Endothelial cell of umbilical vein (primary cell): Measurements from ENCODE around the gene ACBD6. TPM values are rescaled to one million over a fixed set of nuclear protein-coding genes. Genes with fewer than 3 reads are reported as not detected.

ENCODE experiments used
- BruUV-seq: library from RNA; stranded (reverse); fragments of 400-500 nt; replicated peaks from 2 replicates; lab custom pipeline; 2021; lab: Mats Ljungman, UMichigan
- CTCF ChIA-PET: fragments of 300-600, 350-600 bp; sonication (Branson Sonifier 250); formaldehyde crosslinking; loops from one replicate; lab custom pipeline; 2021; ENCODE audit warnings: antibody characterized with exemption, inconsistent platforms; lab: Charles Lee
- POLR2A ChIA-PET: fragments of 300-600, 350-600 bp; sonication (Branson Sonifier 250); formaldehyde crosslinking; loops from one replicate; lab custom pipeline; 2021; ENCODE audit warnings: antibody characterized with exemption, inconsistent platforms; lab: Charles Lee
- DNase-seq: peaks from one replicate; pipeline ENCODE4 v3.0.0-alpha.2; 2011; ENCODE audit warnings: low read depth, low spot score
- FAIRE-seq: peaks from 2 replicates; lab custom pipeline; 2011; peaks lifted over from hg19 to GRCh38; lab: Jason Lieb, UNC
- H2AFZ ChIP-seq: 2 replicates; pipeline ENCODE4 v1.6.0; 2012; ENCODE audit warnings: low read depth, low read length, control low read depth, inconsistent platforms
- H3K27ac ChIP-seq: 2 replicates; pipeline ENCODE4 v1.5.1; 2011; ENCODE audit warnings: low read depth, mild to moderate bottlenecking, control low read depth, low read length, moderate library complexity; ENCODE audit not compliant: insufficient read depth
- H3K27me3 ChIP-seq, 2 experiments: 2 replicates each; pipeline versions ENCODE4 v1.6.0 to v1.6.1; 2011; ENCODE audit warnings: low read length in 2 of 2, mixed read lengths in 1 of 2; ENCODE audit not compliant: control insufficient read depth in 2 of 2, insufficient read depth in 2 of 2
- H3K36me3 ChIP-seq, 2 experiments: 2 replicates in 1 of 2; 3 replicates in 1 of 2; pipeline ENCODE4 v1.5.1; 2011; ENCODE audit warnings: low read length in 2 of 2, mild to moderate bottlenecking in 1 of 2, moderate library complexity in 1 of 2; ENCODE audit not compliant: control insufficient read depth in 2 of 2, insufficient read depth in 2 of 2; ENCODE audit errors: extremely low read depth in 1 of 2
- H3K4me1 ChIP-seq: 3 replicates; pipeline ENCODE4 v1.5.1; 2011; ENCODE audit warnings: mild to moderate bottlenecking, low read length; ENCODE audit not compliant: control insufficient read depth, insufficient read depth; ENCODE audit errors: extremely low read depth
- H3K4me2 ChIP-seq: 2 replicates; pipeline ENCODE4 v1.6.1; 2011; ENCODE audit warnings: low read length, control low read depth, mixed read lengths; ENCODE audit not compliant: insufficient read depth
- H3K4me3 ChIP-seq, 3 experiments: fragments of 200-600 bp in 1 of 3; sonication (generic), shearing (Covaris generic) in 1 of 3; replicated peaks in 1 of 3; 2 replicates each; pipeline ENCODE4 v1.5.1; 2011 to 2016; ENCODE audit warnings: control low read depth in 3 of 3, low read length in 3 of 3, mild to moderate bottlenecking in 2 of 3, inconsistent platforms in 1 of 3, low read depth in 1 of 3, moderate library complexity in 1 of 3; ENCODE audit not compliant: insufficient read depth in 1 of 3
- H3K79me2 ChIP-seq: 2 replicates; pipeline ENCODE4 v1.6.0; 2012; ENCODE audit warnings: low read length, inconsistent platforms; ENCODE audit not compliant: control insufficient read depth, insufficient read depth
- H3K9ac ChIP-seq: replicated peaks from 2 replicates; pipeline ENCODE3; 2011; ENCODE audit warnings: low read length, control low read depth; ENCODE audit not compliant: insufficient read depth; ENCODE audit errors: extremely low read depth
- H3K9me1 ChIP-seq: replicated peaks from 3 replicates; pipeline ENCODE4 v1.6.0; 2011; ENCODE audit warnings: mild to moderate bottlenecking, low read length; ENCODE audit not compliant: control insufficient read depth, insufficient read depth; ENCODE audit errors: extremely low read depth
- H3K9me3 ChIP-seq: replicated peaks from 2 replicates; pipeline ENCODE4 v1.5.1; 2012; ENCODE audit warnings: low read length, inconsistent platforms; ENCODE audit not compliant: control insufficient read depth, insufficient read depth
- H4K20me1 ChIP-seq: replicated peaks from 2 replicates; pipeline ENCODE3; 2011; ENCODE audit warnings: mild to moderate bottlenecking, low read length; ENCODE audit not compliant: control insufficient read depth, insufficient read depth; ENCODE audit errors: extremely low read depth
- CTCF ChIP-seq, 2 donors: IDR thresholded peaks; 1 replicate in 1 of 2; 2 replicates in 1 of 2; pipeline ENCODE4 v1.5.1; 2011; ENCODE audit warnings: low read length in 2 of 2, mild to moderate bottlenecking in 2 of 2, moderate library complexity in 2 of 2, control low read depth in 1 of 2, inconsistent platforms in 1 of 2, low read depth in 1 of 2; ENCODE audit not compliant: insufficient read depth in 1 of 2; ENCODE audit errors: extremely low read depth in 1 of 2
- EZH2 ChIP-seq: IDR thresholded peaks from 2 replicates; pipeline ENCODE4 v1.6.1; 2012; ENCODE audit warnings: borderline replicate concordance, low read depth, mild to moderate bottlenecking, moderate library complexity, low read length, inconsistent platforms; ENCODE audit not compliant: severe bottlenecking
- FOS ChIP-seq: IDR thresholded peaks from 2 replicates; pipeline ENCODE4 v1.6.1; 2011; ENCODE audit warnings: mild to moderate bottlenecking, low read length, moderate library complexity, borderline replicate concordance; ENCODE audit not compliant: insufficient read depth
- GATA2 ChIP-seq: IDR thresholded peaks from 2 replicates; pipeline ENCODE4 v1.7.0; 2011; ENCODE audit warnings: low read depth, mild to moderate bottlenecking, moderate library complexity, mixed read lengths, low read length; ENCODE audit not compliant: insufficient read length, insufficient read depth
- JUN ChIP-seq: IDR thresholded peaks from 2 replicates; pipeline ENCODE4 v1.6.1; 2011; ENCODE audit warnings: borderline replicate concordance, low read depth; ENCODE audit not compliant: insufficient read length, insufficient read depth
- MAX ChIP-seq: IDR thresholded peaks from 2 replicates; pipeline ENCODE4 v1.6.1; 2011; ENCODE audit not compliant: insufficient read depth, insufficient read length
- MYC ChIP-seq: IDR thresholded peaks from one replicate; pipeline ENCODE4 v1.6.1; 2011; ENCODE audit warnings: mild to moderate bottlenecking, low read depth, low read length
- POLR2A ChIP-seq: IDR thresholded peaks from 2 replicates; pipeline ENCODE4 v1.6.1; 2012; ENCODE audit warnings: low read depth, mild to moderate bottlenecking, control low read depth, low read length
- POLR2AphosphoS5 ChIP-seq: IDR thresholded peaks from 2 replicates; pipeline ENCODE4 v1.6.1; 2012; ENCODE audit warnings: low read depth, mild to moderate bottlenecking, control low read depth, low read length, moderate library complexity; ENCODE audit not compliant: insufficient read depth
- dilution Hi-C: fragments of 300-500 bp; cut with MboI; formaldehyde crosslinking; loops from one replicate; pipeline ENCODE4 v1.15.0; 2019; ENCODE audit warnings: low sequenced_read_pairs; ENCODE audit not compliant: extremely low pct_ligation_motif_present
- intact Hi-C: fragments of 100-400 bp; cut with micrococcal nuclease; formaldehyde crosslinking; loops from one replicate; pipeline ENCODE4 v1.10.0; 2022
- polyA plus RNA-seq, 4 experiments: library from polyadenylated mRNA; depleted of rRNA in 3 of 4; stranded (reverse) in 3 of 4; unstranded in 1 of 4; fragments of >200 nt; gene quantifications; 2 replicates each; pipeline versions ENCODE4 v1.2.1 to v1.2.3, GENCODE V29; 2011 to 2012; ENCODE audit warnings: missing spikeins in 1 of 4
- total RNA-seq: library from RNA; stranded (reverse); gene quantifications from 2 replicates; pipeline ENCODE4 v1.2.3, GENCODE V29; 2021

The ACBD6 gene
- total and polyA plus RNA-seq, 2 donors (not counting 3 experiments of a cell fraction or from before 2014, with no cell fraction given) = 55.6 to 56.4 TPM

GRCh38 chr1:180291004-180291403, 211.4 kb downstream of the ACBD6 start:
- Histone ChIP-seq H3K4me2 (no peak overlapping the region), H3K9me3 (no peaks in the 10 kb centered on the region), H3K27me3 (no peaks in the 10 kb centered on the region), H3K36me3 (no peaks in the 10 kb centered on the region), H3K27ac (no peak overlapping the region), H3K79me2 (no peaks in the 10 kb centered on the region), H3K9me1 (no peaks in the 10 kb centered on the region), H4K20me1 (no peaks in the 10 kb centered on the region), H3K9ac (no peak overlapping the region), H3K4me3 (no peak overlapping the region), H3K4me1 (no peaks in the 10 kb centered on the region), H2AFZ (no peak overlapping the region)
- POLR2A ChIA-PET = no interaction called here
- dilution Hi-C loops (no loop called here), intact Hi-C loops (no loop called here)
- CTCF ChIA-PET = no interaction called here
- no peak for TF ChIP-seq EZH2
- no peak for TF ChIP-seq MYC
- peak; percentile 14 for DNase-seq
- FAIRE-seq = no peak
- no TSS peak for BruUV-seq

- no peak for FAIRE-seq
- intact Hi-C loops = no loop called here
These were observed 211.9 kb downstream of the ACBD6 start for GRCh38 chr1:180290265-180291001.

More at GRCh38 chr1:180290265-180291001, 211.9 kb downstream of the ACBD6 start:
- Histone ChIP-seq H3K4me3 (no peak overlapping the region), H2AFZ (no peak overlapping the region), H3K4me1 (no peaks in the 10 kb centered on the region), H3K36me3 (no peaks in the 10 kb centered on the region), H3K9ac (no peak overlapping the region), H3K4me2 (no peak overlapping the region), H3K27me3 (no peaks in the 10 kb centered on the region), H3K79me2 (no peaks in the 10 kb centered on the region), H4K20me1 (no peaks in the 10 kb centered on the region), H3K9me3 (no peaks in the 10 kb centered on the region), H3K9me1 (no peaks in the 10 kb centered on the region), H3K27ac (no peak overlapping the region)
- dilution Hi-C loops = no loop called here
- ChIA-PET CTCF (interaction anchor here (0.8 kb wide), 1 partner anchor 65 kb away, joined by 3 read pairs; no protein-coding TSS in a partner anchor), POLR2A (no interaction called here)
- BruUV-seq = no TSS peak
- TF ChIP-seq MYC = no peak
- TF ChIP-seq POLR2AphosphoS5 = no peak
- TF ChIP-seq CTCF (IDR thresholded peaks at IDR 0.05; ENCODE audit: extremely low read depth in 1 of 2, insufficient read depth in 1 of 2, low read depth in 1 of 2, low read length in 2 of 2) = no peak
- TF ChIP-seq FOS = no peak
- TF ChIP-seq EZH2 = no peak
- no peak for TF ChIP-seq POLR2A
- TF ChIP-seq MAX = no peak
- TF ChIP-seq JUN = no peak
- no peak for TF ChIP-seq GATA2
- no peak for DNase-seq
